HepG2 (cell line): ENCODE measurements around the gene POLR2H. TPM values are rescaled to one million over a fixed set of nuclear protein-coding genes. Genes with fewer than 3 reads are reported as not detected.

Experiments used
- BHLHE40 ChIP-seq: IDR thresholded peaks from 2 replicates; pipeline ENCODE4 v1.6.1; 2011; ENCODE audit warnings: low read length, improper control_type of control experiment
- CBFB ChIP-seq: sonication (generic); formaldehyde crosslinking; IDR thresholded peaks from 2 replicates; pipeline ENCODE4 v1.4.0; 2020; ENCODE audit warnings: missing genetic modification reagents
- FOSL2 ChIP-seq: sonication (generic); formaldehyde crosslinking; IDR thresholded peaks from 2 replicates; pipeline ENCODE4 v1.4.0; 2020; ENCODE audit warnings: missing genetic modification reagents
- HDAC6 ChIP-seq: fragments of 200-600 bp; sonication (generic); IDR thresholded peaks from 2 replicates; pipeline ENCODE4 v1.7.0; 2017; ENCODE audit warnings: mild to moderate bottlenecking, antibody characterized with exemption, low read length, low read depth
- IKZF4 ChIP-seq: sonication (generic); formaldehyde crosslinking; IDR thresholded peaks from 2 replicates; pipeline ENCODE4 v1.5.1; 2020; ENCODE audit warnings: borderline replicate concordance, mild to moderate bottlenecking, low read depth, missing genetic modification reagents; ENCODE audit errors: not compliant biosample characterization
- MAFG ChIP-seq: sonication (generic); formaldehyde crosslinking; IDR thresholded peaks from 2 replicates; pipeline ENCODE4 v1.5.1; 2020; ENCODE audit warnings: mild to moderate bottlenecking, missing genetic modification reagents
- MAZ ChIP-seq, 2 experiments: sonication (generic) in 1 of 2; formaldehyde crosslinking in 1 of 2; IDR thresholded peaks; 2 replicates each; pipeline versions ENCODE4 v1.5.0 to v1.6.1; 2012 to 2020; ENCODE audit warnings: low read depth in 2 of 2, mild to moderate bottlenecking in 2 of 2, borderline replicate concordance in 1 of 2, improper control_type of control experiment in 1 of 2, low read length in 1 of 2, missing genetic modification reagents in 1 of 2, moderate library complexity in 1 of 2
- NFIB ChIP-seq: sonication (generic); formaldehyde crosslinking; IDR thresholded peaks from 2 replicates; pipeline ENCODE4 v1.9.0; 2021; ENCODE audit warnings: missing genetic modification reagents, mild to moderate bottlenecking, borderline replicate concordance
- PAWR ChIP-seq: sonication (generic); formaldehyde crosslinking; IDR thresholded peaks from 2 replicates; pipeline ENCODE4 v1.4.0; 2020; ENCODE audit warnings: missing genetic modification reagents, mild to moderate bottlenecking, borderline replicate concordance
- RARG ChIP-seq: sonication (generic); formaldehyde crosslinking; IDR thresholded peaks from 2 replicates; pipeline ENCODE4 v1.4.0; 2020; ENCODE audit warnings: low read depth, mild to moderate bottlenecking, missing genetic modification reagents
- SCMH1 ChIP-seq: sonication (generic); formaldehyde crosslinking; IDR thresholded peaks from 2 replicates; pipeline ENCODE4 v1.9.0; 2021; ENCODE audit warnings: missing genetic modification reagents, mild to moderate bottlenecking, borderline replicate concordance
- SSRP1 ChIP-seq: IDR thresholded peaks from 2 replicates; pipeline ENCODE4 v1.6.1; 2016; ENCODE audit warnings: control low read depth
- SYNCRIP ChIP-seq: fragments of 200-400 bp; formaldehyde crosslinking; IDR thresholded peaks from 2 replicates; pipeline ENCODE4 v1.6.1; 2018; ENCODE audit warnings: mild to moderate bottlenecking, low read depth, low read length; ENCODE audit not compliant: insufficient read depth
- XBP1 ChIP-seq: sonication (generic); formaldehyde crosslinking; IDR thresholded peaks from 2 replicates; pipeline ENCODE4 v1.5.0; 2020; ENCODE audit warnings: missing genetic modification reagents
- ZNF264 ChIP-seq: sonication (generic); formaldehyde crosslinking; IDR thresholded peaks from 2 replicates; pipeline ENCODE4 v1.4.0; 2020; ENCODE audit warnings: missing genetic modification reagents
- ZNF564 ChIP-seq: sonication (generic); formaldehyde crosslinking; IDR thresholded peaks from 2 replicates; pipeline ENCODE4 v1.8.1; 2023; ENCODE audit warnings: mild to moderate bottlenecking, missing genetic modification reagents
- ZNF75D ChIP-seq: sonication (generic); formaldehyde crosslinking; IDR thresholded peaks from 2 replicates; pipeline ENCODE4 v1.8.1; 2023; ENCODE audit warnings: missing genetic modification reagents, mild to moderate bottlenecking, borderline replicate concordance
- ZNF776 ChIP-seq: sonication (generic); formaldehyde crosslinking; IDR thresholded peaks from 2 replicates; pipeline ENCODE4 v1.4.0; 2020; ENCODE audit warnings: mild to moderate bottlenecking, missing genetic modification reagents
- ZNF816 ChIP-seq: sonication (generic); formaldehyde crosslinking; IDR thresholded peaks from 2 replicates; pipeline ENCODE4 v1.8.0; 2022; ENCODE audit warnings: missing genetic modification reagents, mild to moderate bottlenecking, borderline replicate concordance
- ZNF83 ChIP-seq: sonication (generic); formaldehyde crosslinking; IDR thresholded peaks from 2 replicates; pipeline ENCODE4 v1.4.0; 2020; ENCODE audit warnings: missing genetic modification reagents, mild to moderate bottlenecking, borderline replicate concordance
- ZNF879 ChIP-seq: sonication (generic); formaldehyde crosslinking; IDR thresholded peaks from 2 replicates; pipeline ENCODE4 v1.8.1; 2023; ENCODE audit warnings: missing genetic modification reagents
- polyA plus RNA-seq, 8 experiments: library from polyadenylated mRNA; depleted of rRNA in 3 of 8; stranded (reverse) in 7 of 8; unstranded in 1 of 8; fragments of >200 nt; fragmentation: Illumina TruSeq in 4 of 8; extraction: Trizol in 4 of 8; gene quantifications; 2 replicates each; pipeline versions ENCODE4 v1.2.1 to v1.2.3, GENCODE V29; 2011 to 2016; ENCODE audit warnings: low read depth in 4 of 8, missing spikeins in 1 of 8, mixed read lengths in 1 of 8; ENCODE audit not compliant: insufficient read depth in 1 of 8
- total RNA-seq, 5 experiments: library from RNA; depleted of rRNA; stranded (reverse); fragments of >200 nt; fragmentation: Illumina TruSeq; extraction: Trizol; gene quantifications; 2 replicates each; pipeline ENCODE4 v1.2.3, GENCODE V29; 2016; ENCODE audit warnings: low read depth in 1 of 5
- TF ChIP-seq, protein P1 (sequence below): sonication (generic); formaldehyde crosslinking; conservative IDR thresholded peaks from 2 replicates; pipeline ENCODE4 v1.5.0; 2020; ENCODE audit warnings: missing genetic modification reagents
- TF ChIP-seq, protein P2 (sequence below): IDR thresholded peaks from 2 replicates; pipeline ENCODE4 v1.6.1; 2018; ENCODE audit warnings: missing genetic modification reagents
- TF ChIP-seq, protein P3 (sequence below): IDR thresholded peaks from 2 replicates; pipeline ENCODE4 v1.6.1; 2012; ENCODE audit warnings: low read length, improper control_type of control experiment
- TF ChIP-seq, protein P4 (sequence below): sonication (generic); formaldehyde crosslinking; conservative IDR thresholded peaks from 2 replicates; pipeline ENCODE4 v1.4.0; 2020; ENCODE audit warnings: missing genetic modification reagents

POLR2H gene
- total and polyA plus RNA-seq, 2 of the 13 experiments (the other 11 are each of a cell fraction or from before 2014, with no cell fraction given) = 118 to 194 TPM

DNA sequence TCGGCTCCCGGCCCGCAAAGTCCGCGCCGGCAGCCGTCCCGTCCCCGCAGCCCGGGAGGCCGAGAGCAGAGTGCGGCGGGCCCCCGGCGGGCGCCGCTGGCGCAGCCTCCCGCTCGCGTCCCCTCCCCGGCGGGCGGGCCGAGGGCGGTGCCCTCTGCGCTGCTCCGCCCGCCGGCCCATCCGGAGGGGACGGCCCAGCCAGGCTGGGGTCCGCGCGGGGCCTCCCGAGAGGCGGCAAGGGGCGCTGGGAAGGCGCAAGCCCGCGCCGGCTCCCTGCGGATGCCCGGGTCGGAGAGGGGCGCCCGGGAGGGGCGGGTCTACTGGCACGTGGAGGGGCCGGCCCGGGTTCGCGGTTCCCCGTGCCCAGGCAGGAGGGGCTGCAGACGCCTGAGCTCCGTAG lies at the start of gene POLR2H, which contains the start of gene CLCN2 (continued):
- TF ChIP-seq, protein P1, sequence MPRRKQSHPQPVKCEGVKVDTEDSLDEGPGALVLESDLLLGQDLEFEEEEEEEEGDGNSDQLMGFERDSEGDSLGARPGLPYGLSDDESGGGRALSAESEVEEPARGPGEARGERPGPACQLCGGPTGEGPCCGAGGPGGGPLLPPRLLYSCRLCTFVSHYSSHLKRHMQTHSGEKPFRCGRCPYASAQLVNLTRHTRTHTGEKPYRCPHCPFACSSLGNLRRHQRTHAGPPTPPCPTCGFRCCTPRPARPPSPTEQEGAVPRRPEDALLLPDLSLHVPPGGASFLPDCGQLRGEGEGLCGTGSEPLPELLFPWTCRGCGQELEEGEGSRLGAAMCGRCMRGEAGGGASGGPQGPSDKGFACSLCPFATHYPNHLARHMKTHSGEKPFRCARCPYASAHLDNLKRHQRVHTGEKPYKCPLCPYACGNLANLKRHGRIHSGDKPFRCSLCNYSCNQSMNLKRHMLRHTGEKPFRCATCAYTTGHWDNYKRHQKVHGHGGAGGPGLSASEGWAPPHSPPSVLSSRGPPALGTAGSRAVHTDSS (CRISPR knock-in tag) = no peak
- no peak for TF ChIP-seq ZNF879 (CRISPR knock-in tag)
- TF ChIP-seq NFIB (CRISPR knock-in tag) = no peak
- TF ChIP-seq XBP1 (CRISPR knock-in tag) = no peak
- no peak for TF ChIP-seq ZNF75D (CRISPR knock-in tag)
- TF ChIP-seq SCMH1 (CRISPR knock-in tag) = no peak
- no peak for TF ChIP-seq FOSL2
- no peak for TF ChIP-seq ZNF83 (CRISPR knock-in tag)
- no peak for TF ChIP-seq ZNF816 (CRISPR knock-in tag)
- no peak for TF ChIP-seq ZNF776 (CRISPR knock-in tag)
- TF ChIP-seq, protein P2, sequence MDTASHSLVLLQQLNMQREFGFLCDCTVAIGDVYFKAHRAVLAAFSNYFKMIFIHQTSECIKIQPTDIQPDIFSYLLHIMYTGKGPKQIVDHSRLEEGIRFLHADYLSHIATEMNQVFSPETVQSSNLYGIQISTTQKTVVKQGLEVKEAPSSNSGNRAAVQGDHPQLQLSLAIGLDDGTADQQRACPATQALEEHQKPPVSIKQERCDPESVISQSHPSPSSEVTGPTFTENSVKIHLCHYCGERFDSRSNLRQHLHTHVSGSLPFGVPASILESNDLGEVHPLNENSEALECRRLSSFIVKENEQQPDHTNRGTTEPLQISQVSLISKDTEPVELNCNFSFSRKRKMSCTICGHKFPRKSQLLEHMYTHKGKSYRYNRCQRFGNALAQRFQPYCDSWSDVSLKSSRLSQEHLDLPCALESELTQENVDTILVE (CRISPR knock-in tag) = 0 out of 2 replicates have a peak, but pooled peaks have one; percentile 38
- TF ChIP-seq, protein P3, sequence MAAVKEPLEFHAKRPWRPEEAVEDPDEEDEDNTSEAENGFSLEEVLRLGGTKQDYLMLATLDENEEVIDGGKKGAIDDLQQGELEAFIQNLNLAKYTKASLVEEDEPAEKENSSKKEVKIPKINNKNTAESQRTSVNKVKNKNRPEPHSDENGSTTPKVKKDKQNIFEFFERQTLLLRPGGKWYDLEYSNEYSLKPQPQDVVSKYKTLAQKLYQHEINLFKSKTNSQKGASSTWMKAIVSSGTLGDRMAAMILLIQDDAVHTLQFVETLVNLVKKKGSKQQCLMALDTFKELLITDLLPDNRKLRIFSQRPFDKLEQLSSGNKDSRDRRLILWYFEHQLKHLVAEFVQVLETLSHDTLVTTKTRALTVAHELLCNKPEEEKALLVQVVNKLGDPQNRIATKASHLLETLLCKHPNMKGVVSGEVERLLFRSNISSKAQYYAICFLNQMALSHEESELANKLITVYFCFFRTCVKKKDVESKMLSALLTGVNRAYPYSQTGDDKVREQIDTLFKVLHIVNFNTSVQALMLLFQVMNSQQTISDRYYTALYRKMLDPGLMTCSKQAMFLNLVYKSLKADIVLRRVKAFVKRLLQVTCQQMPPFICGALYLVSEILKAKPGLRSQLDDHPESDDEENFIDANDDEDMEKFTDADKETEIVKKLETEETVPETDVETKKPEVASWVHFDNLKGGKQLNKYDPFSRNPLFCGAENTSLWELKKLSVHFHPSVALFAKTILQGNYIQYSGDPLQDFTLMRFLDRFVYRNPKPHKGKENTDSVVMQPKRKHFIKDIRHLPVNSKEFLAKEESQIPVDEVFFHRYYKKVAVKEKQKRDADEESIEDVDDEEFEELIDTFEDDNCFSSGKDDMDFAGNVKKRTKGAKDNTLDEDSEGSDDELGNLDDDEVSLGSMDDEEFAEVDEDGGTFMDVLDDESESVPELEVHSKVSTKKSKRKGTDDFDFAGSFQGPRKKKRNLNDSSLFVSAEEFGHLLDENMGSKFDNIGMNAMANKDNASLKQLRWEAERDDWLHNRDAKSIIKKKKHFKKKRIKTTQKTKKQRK = no peak
- TF ChIP-seq PAWR (CRISPR knock-in tag) = no peak
- TF ChIP-seq IKZF4 (CRISPR knock-in tag) = no peak
- TF ChIP-seq MAZ (IDR thresholded peaks at IDR 0.05; ENCODE audit: borderline replicate concordance, low read depth, low read length) = no peak; the same call in 1 of the 2 replicates
- TF ChIP-seq MAZ (CRISPR knock-in tag; IDR thresholded peaks at IDR 0.05; ENCODE audit: low read depth) = peak; percentile 56; the same call in 1 of the 2 replicates
- TF ChIP-seq BHLHE40 = peak; percentile 67
- no peak for TF ChIP-seq MAFG
- no peak for TF ChIP-seq RARG
- no peak for TF ChIP-seq CBFB (CRISPR knock-in tag)
- no peak for TF ChIP-seq ZNF264 (CRISPR knock-in tag)
- TF ChIP-seq, protein P4, sequence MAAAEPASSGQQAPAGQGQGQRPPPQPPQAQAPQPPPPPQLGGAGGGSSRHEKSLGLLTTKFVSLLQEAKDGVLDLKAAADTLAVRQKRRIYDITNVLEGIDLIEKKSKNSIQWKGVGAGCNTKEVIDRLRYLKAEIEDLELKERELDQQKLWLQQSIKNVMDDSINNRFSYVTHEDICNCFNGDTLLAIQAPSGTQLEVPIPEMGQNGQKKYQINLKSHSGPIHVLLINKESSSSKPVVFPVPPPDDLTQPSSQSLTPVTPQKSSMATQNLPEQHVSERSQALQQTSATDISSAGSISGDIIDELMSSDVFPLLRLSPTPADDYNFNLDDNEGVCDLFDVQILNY (CRISPR knock-in tag) = no peak
- TF ChIP-seq ZNF564 (CRISPR knock-in tag) = no peak
- TF ChIP-seq SSRP1 = no peak
- TF ChIP-seq SYNCRIP = no peak
- no peak for TF ChIP-seq HDAC6
